ENCODE data around the gene FLYWCH1. TPM values are rescaled to one million over a fixed set of nuclear protein-coding genes. Genes with fewer than 3 reads are reported as not detected.
A peak's percentile ranks its signal among the peaks of the same experiment; 100 is the strongest.
"Not testable (repeated sequence)": the region's sequence is repeated elsewhere in the genome, so short reads cannot be mapped to it uniquely, and the experiment has no call there.

Gene FLYWCH1
- total and polyA plus RNA-seq, 8 donors: 11.5 to 40.4 (median 16.5) TPM

- H3K27me3 ChIP-seq: no peaks in the 10 kb centered on the region
- H3K4me3 ChIP-seq: no peak overlapping the region
- TF ChIP-seq, protein P1, sequence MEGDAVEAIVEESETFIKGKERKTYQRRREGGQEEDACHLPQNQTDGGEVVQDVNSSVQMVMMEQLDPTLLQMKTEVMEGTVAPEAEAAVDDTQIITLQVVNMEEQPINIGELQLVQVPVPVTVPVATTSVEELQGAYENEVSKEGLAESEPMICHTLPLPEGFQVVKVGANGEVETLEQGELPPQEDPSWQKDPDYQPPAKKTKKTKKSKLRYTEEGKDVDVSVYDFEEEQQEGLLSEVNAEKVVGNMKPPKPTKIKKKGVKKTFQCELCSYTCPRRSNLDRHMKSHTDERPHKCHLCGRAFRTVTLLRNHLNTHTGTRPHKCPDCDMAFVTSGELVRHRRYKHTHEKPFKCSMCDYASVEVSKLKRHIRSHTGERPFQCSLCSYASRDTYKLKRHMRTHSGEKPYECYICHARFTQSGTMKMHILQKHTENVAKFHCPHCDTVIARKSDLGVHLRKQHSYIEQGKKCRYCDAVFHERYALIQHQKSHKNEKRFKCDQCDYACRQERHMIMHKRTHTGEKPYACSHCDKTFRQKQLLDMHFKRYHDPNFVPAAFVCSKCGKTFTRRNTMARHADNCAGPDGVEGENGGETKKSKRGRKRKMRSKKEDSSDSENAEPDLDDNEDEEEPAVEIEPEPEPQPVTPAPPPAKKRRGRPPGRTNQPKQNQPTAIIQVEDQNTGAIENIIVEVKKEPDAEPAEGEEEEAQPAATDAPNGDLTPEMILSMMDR (IDR thresholded peaks at IDR 0.05): no peak
- peaks cover 0 to 15% (median 3%) of the 10 kb centered on the region in 3 donors for H3K36me3 ChIP-seq
- H3K27ac ChIP-seq: no peak overlapping the region
- 74 to 78% methylated on average over 11 of the region's 11 CpGs for WGBS, 2 donors
- peaks cover 0 to 5% (median 0%) of the 10 kb centered on the region in 3 donors for H3K4me1 ChIP-seq
- intact Hi-C loops (cut with DNase I): no loop called here
- no peaks in the 10 kb centered on the region for H3K9me3 ChIP-seq
- ATAC-seq (no peak), FAIRE-seq (no peak), DNase-seq (peak in 1 of 6 donors; percentile 42)
Measured at GRCh38 chr16:2928796-2929195, 17.1 kb downstream of the FLYWCH1 start.

DNA sequence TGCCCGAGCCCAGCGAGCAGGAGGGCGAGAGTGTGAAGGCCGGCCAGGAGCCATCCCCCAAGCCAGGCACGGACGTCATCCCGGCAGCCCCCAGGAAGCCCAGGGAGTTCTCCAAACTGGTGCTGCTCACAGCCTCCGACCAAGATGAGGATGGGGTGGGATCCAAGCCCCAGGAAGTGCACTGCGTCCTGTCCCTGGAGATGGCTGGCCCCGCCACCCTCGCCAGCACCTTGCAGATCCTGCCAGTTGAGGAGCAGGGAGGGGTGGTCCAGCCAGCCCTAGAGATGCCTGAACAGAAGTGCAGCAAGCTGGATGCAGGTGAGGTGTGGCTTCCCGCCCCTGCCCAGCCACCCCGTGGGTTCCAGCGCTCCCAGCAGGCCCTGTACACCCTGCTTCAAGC lies 18.0 kb downstream of the FLYWCH1 start:
- TF ChIP-seq, protein P1 (IDR thresholded peaks at IDR 0.05): no peak
- Histone ChIP-seq H3K9me3 (no peaks in the 10 kb centered on the region), H3K27ac (no peak overlapping the region), H3K36me3 (peaks cover 0 to 24% (median 3%) of the 10 kb centered on the region in 3 donors), H3K4me1 (peaks cover 0 to 5% (median 0%) of the 10 kb centered on the region in 3 donors), H3K4me3 (no peak overlapping the region), H3K27me3 (no peaks in the 10 kb centered on the region)
- DNase-seq (peak in 1 of 6 donors; percentile 68), FAIRE-seq (no peak), ATAC-seq (no peak)
- intact Hi-C loops (cut with DNase I): no loop called here
- WGBS, 2 donors: 89 to 93% methylated on average over 14 of the region's 14 CpGs

GRCh38 chr16:2930236-2930635 lies 18.5 kb downstream of the FLYWCH1 start:
- Histone ChIP-seq H3K27me3 (no peaks in the 10 kb centered on the region), H3K36me3 (peaks cover 0 to 24% (median 3%) of the 10 kb centered on the region in 3 donors), H3K4me1 (peaks cover 0 to 5% (median 0%) of the 10 kb centered on the region in 3 donors), H3K27ac (no peak overlapping the region), H3K4me3 (no peak overlapping the region), H3K9me3 (no peaks in the 10 kb centered on the region)
- intact Hi-C loops (cut with DNase I): no loop called here
- ATAC-seq: no peak
- DNase-seq: peak in 1 of 6 donors; percentile 69
- 91 to 95% methylated on average over 15 of the region's 15 CpGs for WGBS, 2 donors
- TF ChIP-seq, protein P1 (IDR thresholded peaks at IDR 0.05): no peak
- no peak for FAIRE-seq

GRCh38 chr16:2931231-2931914 lies 19.6 kb downstream of the FLYWCH1 start:
- H3K27me3 ChIP-seq; ATAC-seq; FAIRE-seq; H3K4me3 ChIP-seq; H3K9me3 ChIP-seq; H3K4me1 ChIP-seq; H3K27ac ChIP-seq; intact Hi-C loops (cut with DNase I); DNase-seq: not testable (repeated sequence)
- H3K36me3 ChIP-seq: peaks cover 0 to 24% (median 3%) of the 10 kb centered on the region in 3 donors
- 88 to 89% methylated on average over 13 of the region's 13 CpGs for WGBS, 2 donors

DNA sequence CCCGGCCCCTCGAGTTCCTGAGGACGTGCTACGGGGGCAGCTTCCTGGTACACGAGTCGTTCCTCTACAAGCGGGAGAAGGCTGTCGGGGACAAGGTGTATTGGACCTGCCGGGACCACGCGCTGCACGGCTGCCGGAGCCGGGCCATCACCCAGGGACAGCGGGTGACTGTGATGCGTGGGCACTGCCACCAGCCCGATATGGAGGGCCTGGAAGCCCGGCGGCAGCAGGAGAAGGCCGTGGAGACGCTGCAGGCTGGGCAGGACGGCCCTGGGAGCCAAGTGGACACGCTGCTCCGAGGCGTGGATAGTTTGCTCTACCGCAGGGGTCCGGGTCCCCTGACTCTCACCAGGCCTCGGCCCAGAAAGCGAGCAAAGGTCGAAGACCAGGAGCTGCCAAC lies 21.4 kb downstream of the FLYWCH1 start:
- H3K27ac ChIP-seq: no peak overlapping the region
- DNase-seq (peak in 1 of 6 donors; percentile 72), ATAC-seq (no peak), FAIRE-seq (no peak)
- no peak overlapping the region for H3K4me3 ChIP-seq
- H3K4me1 ChIP-seq: no peaks in the 10 kb centered on the region
- intact Hi-C loops (cut with DNase I): no loop called here
- no peaks in the 10 kb centered on the region for H3K27me3 ChIP-seq
- WGBS, 2 donors: 91 to 93% methylated on average over 30 of the region's 30 CpGs
- TF ChIP-seq, protein P1 (IDR thresholded peaks at IDR 0.05): no peak
- no peaks in the 10 kb centered on the region for H3K9me3 ChIP-seq
- H3K36me3 ChIP-seq: peaks cover 0 to 32% (median 6%) of the 10 kb centered on the region in 3 donors
